Measurements from ENCODE around the gene VEGFA. TPM values are rescaled to one million over a fixed set of nuclear protein-coding genes. Genes with fewer than 3 reads are reported as not detected.

VEGFA gene
- total RNA-seq, 1 donor from 2014 or later: 22.4 TPM

DNA sequence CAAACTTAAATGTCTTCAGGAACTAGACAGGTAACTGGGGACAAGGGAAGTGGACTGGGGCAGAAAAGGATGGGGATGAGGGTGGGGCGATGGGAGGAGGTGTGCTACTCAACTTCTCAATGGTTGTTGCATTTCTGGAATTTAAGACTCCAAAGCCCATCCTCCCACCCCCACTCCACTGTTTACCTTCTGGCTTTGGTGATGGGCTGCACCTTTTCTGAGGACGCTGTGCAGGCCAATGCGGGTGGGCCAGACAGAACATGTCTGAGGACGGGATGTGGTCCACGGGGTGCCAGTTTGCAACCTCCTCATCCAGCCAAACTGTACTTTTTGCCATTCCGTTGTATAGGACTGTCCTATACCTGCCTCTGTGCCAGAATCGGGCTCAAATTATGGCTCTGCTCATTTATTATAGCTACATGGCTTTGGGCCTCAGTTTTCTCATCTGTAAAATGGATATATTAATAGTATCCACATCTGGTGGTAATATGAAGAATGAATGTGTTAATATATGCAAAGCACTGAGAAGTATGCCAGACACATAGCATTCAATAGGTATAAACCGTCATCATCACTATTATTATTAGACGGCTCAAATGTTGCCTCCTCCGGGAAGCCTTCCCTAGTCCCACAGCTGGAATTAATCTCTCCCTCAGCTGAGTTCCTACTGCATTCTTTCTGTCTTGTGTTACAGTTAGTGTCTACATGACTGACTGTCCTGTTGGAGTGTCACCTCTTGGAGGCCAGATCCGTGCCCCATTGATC lies 31.0 kb upstream of the VEGFA start:
- intact Hi-C loops (cut with micrococcal nuclease): no loop called here

DNA sequence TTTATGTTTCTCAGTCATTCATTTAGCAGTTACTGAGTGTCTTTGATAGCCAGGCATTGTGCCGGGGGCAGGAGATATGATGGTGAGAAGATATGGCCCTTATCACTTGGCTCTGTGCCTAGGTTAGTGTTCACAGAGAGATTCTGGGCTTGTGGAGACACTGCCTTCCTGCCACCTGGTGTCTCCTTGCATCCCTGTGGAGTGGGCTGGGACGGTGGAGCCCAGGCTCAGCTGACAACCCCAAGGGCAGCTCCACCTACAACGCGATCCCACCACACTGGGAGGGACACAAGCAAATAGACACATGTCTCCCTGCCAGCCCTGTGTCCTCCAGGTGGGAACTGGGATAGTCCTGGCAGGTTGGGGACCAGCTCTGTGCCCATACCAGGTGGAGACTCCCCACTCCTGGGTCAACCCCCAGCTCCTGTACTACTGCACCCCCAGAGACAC lies 30.3 kb upstream of the VEGFA start:
- intact Hi-C loops (cut with micrococcal nuclease): no loop called here

DNA sequence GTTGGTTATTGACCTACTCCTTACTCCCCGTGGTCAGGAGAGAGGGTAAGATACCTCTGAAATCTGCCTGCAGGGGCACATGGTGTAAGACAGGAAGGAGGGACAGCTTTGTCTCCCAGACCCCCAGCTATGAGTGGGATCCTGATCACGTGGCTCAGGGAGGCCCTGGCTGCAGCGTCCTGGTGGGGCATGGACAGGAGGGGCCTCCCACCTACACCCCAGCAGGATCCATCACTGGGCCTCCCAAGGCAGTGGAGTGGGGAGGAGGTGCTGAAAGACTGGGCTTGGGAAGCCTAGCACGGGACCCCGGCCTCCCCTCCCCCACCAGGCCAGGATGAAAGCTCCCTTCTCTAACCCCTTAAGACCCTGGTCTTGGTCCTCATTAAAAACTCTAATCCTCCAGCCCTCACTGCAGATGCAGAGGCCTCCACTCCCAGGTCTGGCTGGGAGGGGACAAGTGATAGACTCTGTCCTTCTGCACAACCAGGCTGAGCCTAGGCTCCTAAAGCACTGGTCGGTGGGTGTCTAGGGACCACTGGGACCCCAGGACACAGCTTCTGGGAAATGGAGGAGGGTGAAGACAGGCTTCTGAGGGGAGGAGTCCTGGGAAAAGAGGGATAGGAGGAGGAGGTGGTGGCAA lies 29.6 kb upstream of the VEGFA start:
- intact Hi-C loops (cut with micrococcal nuclease): no loop called here

DNA sequence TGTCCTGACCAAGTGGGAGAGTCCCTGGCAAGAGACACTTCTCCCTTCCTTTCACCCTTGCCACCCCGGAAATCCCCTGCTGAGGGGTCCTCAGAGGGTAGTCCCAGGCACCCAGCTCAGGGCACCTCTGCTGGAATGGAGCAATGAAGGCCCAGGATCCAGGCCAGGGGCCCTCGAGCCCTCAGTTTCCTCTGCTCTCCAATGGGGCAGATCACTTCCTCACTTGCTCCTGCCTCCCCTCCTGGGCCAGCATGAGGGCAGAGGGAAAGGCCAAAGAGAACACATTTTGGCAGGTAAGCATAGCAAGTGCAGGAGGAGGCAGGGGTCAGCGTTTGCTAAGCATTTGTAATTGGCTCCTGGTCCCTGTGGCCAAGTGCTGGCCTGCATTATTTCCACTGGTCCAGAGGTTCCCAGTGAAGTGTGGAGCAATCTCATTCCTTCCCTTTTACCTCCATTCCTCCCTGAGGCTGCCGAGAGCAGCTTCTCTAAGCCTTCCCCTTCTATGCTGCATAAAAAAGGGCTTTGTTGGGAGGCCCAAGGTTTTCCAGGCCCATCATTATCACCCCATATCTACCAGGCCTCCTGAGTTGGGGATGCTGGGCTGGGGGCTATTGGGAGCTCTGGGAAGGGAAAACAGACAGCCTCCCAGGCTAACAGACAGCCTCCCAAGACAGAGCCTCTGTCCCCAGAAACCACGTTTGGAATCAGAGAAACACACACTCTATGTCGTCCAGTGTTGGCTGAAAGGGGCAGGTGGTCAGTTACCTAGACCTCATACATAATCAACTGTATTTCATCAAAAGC lies 28.8 kb upstream of the VEGFA start:
- intact Hi-C loops (cut with micrococcal nuclease): no loop called here

DNA sequence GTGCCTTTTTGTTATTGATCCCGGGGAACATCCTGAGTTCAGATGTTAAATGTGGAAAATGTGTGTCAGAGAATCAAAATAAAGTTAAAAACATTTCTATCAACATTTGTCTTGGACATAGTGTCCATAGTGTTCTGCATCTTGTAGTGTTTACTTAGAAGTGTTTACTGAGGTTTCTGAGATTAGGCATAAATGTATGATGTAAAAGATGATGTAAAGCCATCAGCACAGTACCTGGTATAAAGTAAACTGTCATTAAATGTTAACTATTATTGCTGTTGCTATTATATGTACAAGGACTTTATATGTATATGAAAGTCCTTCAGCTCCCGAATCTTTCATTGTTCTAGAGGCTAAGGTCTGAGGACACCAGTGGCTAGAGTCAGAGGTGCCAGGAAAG lies 28.2 kb upstream of the VEGFA start:
- intact Hi-C loops (cut with micrococcal nuclease): no loop called here

DNA sequence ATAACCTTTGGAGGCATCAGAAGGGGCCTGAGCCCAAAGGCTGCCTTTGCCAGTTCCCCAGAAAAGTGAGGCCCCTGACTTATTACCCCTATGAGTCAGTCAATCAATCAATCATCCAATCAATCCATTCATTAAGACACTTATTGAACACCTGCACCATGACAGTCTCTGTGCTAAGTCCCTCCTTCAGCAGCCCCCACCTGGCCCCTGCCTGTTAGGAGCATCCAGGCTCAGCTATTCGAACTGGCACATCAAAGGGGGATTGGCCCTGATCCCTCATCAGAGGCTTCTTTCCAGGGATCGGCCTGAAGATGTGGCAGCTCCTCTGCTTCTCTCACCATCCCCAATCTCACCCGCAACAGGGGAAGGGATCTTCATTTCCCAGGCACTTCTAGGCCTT lies 27.7 kb upstream of the VEGFA start:
- intact Hi-C loops (cut with micrococcal nuclease): no loop called here

DNA sequence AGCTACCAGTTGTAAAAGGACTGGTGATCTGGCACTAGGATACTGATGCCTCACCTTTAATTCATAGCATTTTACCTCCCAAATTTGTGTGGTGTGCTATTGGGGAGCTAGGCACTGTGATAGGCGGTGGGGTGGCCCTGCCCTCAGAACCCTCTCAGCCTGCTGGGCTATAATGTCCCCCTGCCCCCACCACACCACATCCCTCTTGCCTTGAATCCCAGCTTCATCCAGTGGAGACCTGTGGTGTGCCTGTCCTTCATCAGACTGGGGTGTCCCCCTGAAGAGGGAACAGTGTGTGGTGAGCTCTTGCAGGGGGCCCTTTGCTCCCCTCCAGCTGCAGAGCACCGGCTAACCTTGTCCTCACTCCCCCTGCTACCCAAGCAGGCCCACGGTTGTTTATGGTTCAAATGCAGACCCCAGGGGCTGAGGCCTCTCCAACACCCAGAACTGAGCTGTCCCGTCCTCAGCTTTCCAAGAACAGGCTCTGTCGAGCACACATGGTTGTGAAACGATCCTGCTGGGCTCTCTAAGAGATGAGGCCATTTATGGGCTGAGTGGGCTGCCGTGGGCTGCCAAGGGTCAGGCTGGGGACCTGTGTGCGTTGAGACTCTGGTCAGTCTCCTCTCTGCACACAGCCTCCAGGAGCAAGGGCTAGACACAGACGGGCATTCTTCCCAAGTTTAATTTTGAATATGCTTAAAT lies 26.9 kb upstream of the VEGFA start:
- intact Hi-C loops (cut with micrococcal nuclease): no loop called here

DNA sequence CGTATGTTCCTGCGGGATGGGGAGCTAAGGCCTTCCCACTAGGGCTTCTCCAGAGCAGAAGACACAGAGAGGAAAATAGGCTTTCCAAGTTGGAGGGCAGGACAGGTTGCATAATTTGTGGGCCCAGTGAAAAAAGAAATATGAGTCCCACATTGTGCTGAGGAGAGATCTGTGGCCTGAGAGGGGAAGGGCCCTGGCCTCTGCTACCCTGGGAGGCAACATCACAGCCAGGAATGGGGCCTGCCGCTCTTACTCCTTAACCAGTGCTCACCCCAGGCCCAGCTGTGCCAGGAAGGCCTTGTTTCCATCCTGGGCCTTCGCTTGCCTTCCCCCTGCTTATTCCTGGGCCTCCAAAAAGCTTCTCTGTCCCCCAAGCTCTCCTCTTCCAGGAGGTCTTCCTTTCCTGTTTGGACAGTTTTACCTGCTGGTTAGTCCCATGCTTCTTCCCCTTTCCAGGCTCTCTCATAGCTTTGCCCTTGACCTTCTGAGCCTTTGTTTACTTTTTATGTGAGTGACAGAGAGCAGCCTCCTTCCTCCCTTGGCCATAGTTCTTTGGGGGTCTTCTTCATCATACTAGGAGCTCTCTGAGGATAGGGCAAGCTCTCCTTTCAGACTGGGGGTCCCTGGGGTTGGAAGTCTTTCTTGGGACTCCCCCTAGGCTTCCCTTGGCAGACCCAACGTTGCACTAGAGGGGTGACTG lies 26.2 kb upstream of the VEGFA start:
- intact Hi-C loops (cut with micrococcal nuclease): no loop called here

DNA sequence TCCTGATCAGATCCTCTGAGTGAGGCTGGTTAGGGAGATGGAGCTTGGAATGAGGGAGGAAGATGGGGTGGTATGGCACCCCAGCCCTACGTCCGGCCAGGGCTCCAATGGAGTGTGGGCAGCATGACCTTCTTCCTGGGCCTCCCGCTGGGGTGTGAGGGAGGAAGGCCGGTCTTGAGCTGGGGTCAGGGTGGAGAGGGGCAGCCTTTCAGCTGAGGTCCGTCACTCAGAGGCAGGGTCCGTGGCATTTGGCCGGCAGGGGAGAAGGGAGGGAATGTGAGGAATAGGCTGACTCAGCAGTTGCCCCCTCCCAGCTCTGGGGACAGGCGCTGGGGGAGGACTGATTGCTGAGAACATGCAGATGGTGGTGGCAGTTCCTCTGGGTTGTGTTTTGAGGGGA lies 25.5 kb upstream of the VEGFA start:
- intact Hi-C loops (cut with micrococcal nuclease): no loop called here

DNA sequence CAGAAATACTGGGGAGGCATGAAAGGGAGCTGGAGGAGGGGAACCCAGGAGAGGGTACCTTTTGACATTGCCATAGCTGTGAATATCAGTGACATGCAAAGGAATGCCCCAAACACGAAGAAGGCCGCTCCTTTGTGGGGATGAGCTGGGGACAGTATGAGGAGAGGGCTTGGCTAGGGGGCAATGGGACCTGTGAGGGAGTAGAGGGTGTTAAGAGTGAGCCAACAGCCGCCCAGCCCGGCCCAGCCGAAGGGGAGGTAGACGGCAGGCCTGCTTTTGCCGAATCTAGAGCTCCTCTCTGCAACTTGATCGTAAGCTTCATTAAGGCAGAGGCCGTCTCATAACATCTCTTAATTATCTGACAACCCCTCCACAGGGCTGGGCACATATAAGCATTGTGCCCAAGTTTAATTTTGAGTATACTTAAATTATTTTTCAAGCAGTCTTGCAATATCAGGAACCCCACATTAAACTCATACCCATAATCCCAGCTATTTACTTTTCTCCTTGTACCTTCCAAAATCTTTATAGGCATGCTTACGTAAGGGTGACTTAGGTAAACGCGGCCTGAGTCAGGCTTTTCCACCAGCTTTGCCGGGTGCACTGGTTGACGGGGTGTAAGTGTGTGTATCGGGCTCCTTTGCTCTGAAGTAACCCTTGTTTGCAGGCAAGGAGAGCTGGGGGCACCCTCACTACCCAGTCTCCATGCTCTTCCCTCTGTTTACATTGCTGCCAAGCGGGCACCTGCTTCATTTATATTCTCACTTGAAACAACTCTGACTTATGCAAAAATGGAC lies 24.9 kb upstream of the VEGFA start:
- intact Hi-C loops (cut with micrococcal nuclease): no loop called here

DNA sequence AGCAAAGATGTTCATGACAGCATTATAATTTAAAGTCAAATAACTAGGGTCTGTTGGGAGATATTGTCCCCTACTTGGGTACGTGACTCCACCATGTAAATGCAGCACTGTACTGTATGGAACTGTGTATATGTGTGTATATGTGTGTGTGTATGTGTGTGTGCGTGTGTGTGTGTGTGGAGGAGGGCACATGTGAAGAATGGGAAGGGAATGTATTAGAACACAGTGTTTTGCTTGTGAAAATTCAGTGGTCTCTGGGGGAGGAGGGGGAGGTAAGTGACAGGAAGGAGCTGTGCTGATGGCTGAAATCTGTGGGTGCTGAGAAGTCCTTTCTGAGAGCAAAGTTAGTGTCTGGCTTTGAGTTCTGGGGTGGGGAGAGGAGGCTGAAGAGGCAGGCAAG lies 23.9 kb upstream of the VEGFA start:
- intact Hi-C loops (cut with micrococcal nuclease): no loop called here

DNA sequence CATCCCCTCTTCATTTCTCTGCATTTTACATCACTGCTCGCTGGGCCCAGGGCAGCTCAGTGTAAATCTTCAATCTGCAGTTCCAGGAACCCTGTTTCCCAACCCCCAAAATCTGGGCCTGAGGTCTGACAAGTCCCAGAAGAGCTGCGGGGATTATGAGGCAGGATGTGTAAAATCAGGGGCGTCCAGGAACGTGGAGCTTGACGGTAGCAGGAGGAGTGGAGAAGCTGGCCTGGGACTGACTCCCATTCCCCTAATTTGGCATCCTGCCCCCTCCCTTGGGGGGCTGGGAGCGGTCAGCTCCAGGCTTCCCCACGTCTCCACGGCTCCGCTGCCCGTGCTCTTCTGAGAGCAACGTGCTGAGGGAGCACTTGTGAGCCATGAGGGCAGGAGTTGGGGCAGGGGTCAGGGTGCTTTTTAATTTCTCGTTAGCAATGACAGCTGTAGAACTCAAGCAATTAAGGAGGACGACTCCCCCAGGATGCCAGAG lies 23.4 kb upstream of the VEGFA start:
- intact Hi-C loops (cut with micrococcal nuclease): no loop called here

DNA sequence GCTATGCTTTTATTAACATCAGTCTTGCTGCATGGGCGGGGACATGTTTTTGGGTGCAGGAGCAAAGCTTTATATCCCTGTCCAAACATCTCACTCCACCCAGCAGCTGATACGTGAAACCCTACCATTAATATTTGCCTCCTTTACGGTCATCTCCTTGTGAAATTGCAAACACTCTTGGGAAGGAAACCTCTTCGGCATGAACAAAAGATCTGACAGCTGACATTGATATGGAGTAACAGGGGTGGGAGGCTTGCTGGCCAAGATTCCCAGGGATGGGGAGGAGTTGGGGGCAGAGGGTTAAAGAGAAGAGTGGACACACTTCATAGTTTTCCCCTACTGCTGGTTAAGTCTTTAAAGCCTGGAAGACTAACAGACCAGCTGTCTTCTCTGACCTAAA lies 22.2 kb upstream of the VEGFA start:
- intact Hi-C loops (cut with micrococcal nuclease): no loop called here

DNA sequence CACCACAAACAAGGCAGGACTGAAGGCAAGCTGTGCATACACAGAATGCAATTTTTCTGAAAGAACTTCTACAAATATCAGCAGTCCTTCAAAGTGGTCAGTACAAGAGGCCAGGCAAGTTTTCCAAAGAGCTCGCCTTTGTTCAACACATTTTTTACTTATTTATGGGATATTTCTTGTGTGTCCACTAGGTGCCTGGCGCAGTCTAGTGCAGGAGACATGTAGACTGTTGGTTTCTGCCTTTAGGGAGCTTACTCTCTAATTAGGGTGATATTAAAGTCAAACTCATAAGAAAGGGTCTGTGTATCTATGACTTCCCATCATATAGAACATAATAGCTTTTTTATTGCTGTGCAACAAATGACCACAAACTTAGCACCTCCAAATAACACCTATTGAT lies 21.2 kb upstream of the VEGFA start:
- intact Hi-C loops (cut with micrococcal nuclease): no loop called here

DNA sequence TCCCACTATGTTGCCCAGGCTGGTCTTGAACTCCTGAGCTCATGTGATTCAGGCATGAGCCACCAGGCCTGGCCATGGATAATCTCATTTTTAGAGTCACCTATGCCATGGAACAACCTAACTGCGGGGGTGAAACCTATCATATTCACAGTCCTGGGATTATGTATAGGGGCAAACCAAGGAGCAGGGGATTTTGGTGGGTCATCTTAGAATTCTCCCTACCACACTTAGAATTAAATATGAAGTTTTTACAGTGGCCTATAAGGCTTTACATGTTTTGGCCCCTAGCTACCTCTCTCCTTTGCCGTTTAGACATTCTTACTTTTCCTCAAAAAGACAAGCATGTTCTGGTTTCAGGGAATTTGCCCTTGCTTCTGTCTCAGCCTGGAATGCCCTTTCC lies 20.6 kb upstream of the VEGFA start:
- intact Hi-C loops (cut with micrococcal nuclease): no loop called here

DNA sequence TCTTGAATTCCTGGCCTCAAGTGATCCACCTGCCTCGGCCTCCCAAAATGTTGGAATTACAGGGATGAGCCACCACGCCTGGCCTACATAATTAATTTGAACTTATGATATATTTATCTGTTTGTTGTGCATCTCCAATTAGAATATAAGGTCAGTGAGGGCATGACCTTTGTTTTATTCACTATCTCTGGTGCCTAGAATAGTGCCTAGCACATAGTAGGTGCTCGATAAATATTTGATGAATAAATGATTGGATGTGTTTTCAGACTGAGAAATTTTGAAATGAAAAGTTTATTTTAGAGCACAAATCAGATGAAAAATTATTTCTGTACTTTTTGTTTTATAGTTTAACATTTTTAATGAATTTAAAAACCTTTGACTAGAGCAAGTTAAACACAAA lies 19.4 kb upstream of the VEGFA start:
- intact Hi-C loops (cut with micrococcal nuclease): no loop called here

DNA sequence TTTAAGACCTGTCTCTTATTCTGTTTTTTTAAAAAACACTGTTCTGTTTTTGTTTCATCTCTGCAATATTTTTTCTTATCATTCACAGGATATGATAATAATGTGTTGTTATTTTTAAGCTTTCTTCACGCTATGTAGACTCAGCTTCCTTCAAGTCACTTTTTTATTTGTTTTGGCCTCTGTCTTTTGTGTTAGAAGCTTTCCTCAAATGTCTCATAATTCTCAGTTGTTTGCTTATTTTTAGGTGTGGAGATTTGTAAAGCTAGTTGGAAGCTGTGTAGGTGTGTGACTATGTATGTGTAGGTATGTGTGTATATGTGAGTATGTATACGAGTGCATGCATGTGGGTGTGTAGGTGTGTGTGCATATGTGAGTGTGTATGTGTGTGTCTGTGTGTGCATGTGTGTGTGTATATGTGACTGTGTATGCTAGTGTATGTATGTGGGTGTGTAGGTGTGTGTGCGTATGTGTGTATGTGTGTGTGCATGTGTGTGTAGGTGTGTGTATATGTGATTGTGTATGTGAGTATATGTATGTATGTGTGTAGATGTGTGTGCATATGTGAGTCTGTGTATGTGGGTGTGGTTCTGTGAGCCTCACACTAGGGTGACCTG lies 16.3 kb upstream of the VEGFA start:
- intact Hi-C loops (cut with micrococcal nuclease): no loop called here

DNA sequence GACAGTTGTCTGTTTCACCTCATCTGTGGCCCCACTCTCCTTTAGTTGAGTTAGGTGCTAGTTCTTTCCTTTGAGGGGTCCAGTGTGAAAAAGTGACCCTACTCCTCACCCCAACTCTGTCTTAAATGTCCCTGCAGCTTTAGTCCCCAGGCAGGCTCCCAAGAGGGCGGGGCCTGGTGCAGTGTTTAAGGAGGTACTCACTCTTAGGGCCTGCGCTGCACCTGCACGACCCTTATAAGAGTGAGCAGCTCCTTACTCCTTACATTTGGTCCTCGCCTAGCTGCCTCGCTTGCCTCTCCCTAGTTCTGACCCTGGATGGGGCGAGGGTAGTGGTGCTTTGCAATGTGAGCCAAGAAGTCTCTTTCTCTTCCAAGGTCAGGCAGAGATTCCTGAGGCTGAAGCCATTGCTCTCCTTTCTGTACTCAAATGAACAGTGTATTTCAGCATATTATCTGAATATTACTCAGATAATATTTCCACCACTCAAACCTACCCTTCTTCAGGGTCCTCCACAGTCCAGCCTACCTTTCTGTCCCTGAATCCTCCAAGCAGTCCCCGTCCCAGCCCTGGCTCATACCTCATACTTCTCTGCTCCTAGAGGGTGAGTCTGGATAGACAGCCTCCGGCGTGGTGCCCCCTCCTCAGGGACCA lies 11.9 kb upstream of the VEGFA start:
- intact Hi-C loops (cut with micrococcal nuclease): no loop called here

DNA sequence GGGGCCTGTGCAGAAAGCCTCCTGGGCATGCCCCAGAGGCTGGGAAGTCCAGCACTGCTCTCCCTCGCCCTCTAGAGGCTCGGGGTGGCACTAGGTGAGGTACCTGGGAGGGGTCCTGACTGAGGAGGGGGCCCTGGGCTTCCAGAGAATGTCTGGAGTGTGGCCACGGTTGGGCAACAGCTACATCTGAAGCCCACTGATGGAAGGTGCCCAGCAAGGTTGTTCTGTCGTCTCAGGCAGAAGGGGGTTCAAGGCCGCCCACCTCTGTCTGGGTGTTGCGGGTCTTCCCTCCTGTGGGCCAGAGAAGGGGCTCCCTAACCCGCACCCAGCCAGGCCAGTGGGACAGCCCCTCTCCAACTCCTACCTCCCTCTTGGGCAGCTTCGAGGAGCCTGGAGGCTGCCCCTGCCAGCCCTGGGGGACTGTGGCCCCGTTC lies 11.4 kb upstream of the VEGFA start:
- intact Hi-C loops (cut with micrococcal nuclease): no loop called here
